Measurements from ENCODE around the gene HOOK2.
A peak's percentile ranks its signal among the peaks of the same experiment; 100 is the strongest.
"Not testable (repeated sequence)": the region's sequence is repeated elsewhere in the genome, so short reads cannot be mapped to it uniquely, and the experiment has no call there.

Gene HOOK2

GRCh38 chr19:12774588-12775555 lies at the start of gene HOOK2:
Gene HOOK2 (minus strand): TSS chr19:12775552. CDS start chr19:12775449, 103 bp downstream.
- Histone ChIP-seq H3K4me3 (ENCODE audit: low read length) (peak within 1 kb of the TSS; percentile 87), H3K9ac (ENCODE audit: low read length) (peak within 1 kb of the TSS; percentile 49), H3K4me1 (ENCODE audit: control insufficient read depth, insufficient read depth, low read length) (peaks cover 16% of the 10 kb centered on the region)

GRCh38 chr19:12821761-12822160 lies 46.4 kb upstream of the HOOK2 start:
- Histone ChIP-seq H3K9ac (ENCODE audit: low read length) (no peak overlapping the region), H3K4me1 (ENCODE audit: control insufficient read depth, insufficient read depth, low read length) (no peaks in the 10 kb centered on the region), H3K27ac (ENCODE audit: low read depth, low read length) (no peak overlapping the region), H3K4me3 (ENCODE audit: low read length) (no peak overlapping the region), H3K27me3 (ENCODE audit: control insufficient read depth, insufficient read depth, low read length) (peaks cover 11% of the 10 kb centered on the region), H3K36me3 (ENCODE audit: control insufficient read depth, insufficient read depth, low read length) (no peaks in the 10 kb centered on the region)

More at GRCh38 chr19:12774588-12775555, at the start of gene HOOK2:
- Histone ChIP-seq H3K36me3 (ENCODE audit: control insufficient read depth, insufficient read depth, low read length) (peaks cover 2% of the 10 kb centered on the region), H3K27ac (ENCODE audit: low read depth, low read length) (peak within 1 kb of the TSS; percentile 61), H3K27me3 (ENCODE audit: control insufficient read depth, insufficient read depth, low read length) (no peaks in the 10 kb centered on the region)

DNA sequence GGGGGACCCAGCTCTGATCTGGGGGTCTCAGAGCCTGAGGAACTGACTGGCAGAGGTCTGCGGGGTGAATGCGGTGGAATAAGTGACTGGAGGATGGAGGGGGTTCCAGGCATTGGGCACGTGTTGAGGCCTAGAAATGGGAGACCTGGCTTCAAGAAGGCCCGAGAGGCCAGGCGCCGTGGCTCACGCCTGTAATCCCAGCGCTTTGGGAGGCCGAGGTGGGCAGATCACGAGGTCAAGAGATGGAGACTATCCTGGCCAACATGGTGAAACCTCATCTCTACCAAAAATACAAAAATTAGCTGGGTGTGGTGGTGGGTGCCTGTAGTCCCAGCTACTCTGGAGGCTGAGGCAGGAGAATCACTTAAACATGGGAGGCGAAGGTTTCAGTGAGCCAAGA lies 42.5 kb upstream of the HOOK2 start:
- not testable (repeated sequence) for H3K4me3 ChIP-seq (ENCODE audit: low read length); H3K4me1 ChIP-seq (ENCODE audit: control insufficient read depth, insufficient read depth, low read length); H3K36me3 ChIP-seq (ENCODE audit: control insufficient read depth, insufficient read depth, low read length); H3K27ac ChIP-seq (ENCODE audit: low read depth, low read length); H3K9ac ChIP-seq (ENCODE audit: low read length); H3K27me3 ChIP-seq (ENCODE audit: control insufficient read depth, insufficient read depth, low read length)

- H3K9ac ChIP-seq (ENCODE audit: low read length); H3K4me1 ChIP-seq (ENCODE audit: control insufficient read depth, insufficient read depth, low read length); H3K4me3 ChIP-seq (ENCODE audit: low read length); H3K27me3 ChIP-seq (ENCODE audit: control insufficient read depth, insufficient read depth, low read length); H3K27ac ChIP-seq (ENCODE audit: low read depth, low read length); H3K36me3 ChIP-seq (ENCODE audit: control insufficient read depth, insufficient read depth, low read length): not testable (repeated sequence)
Observed at GRCh38 chr19:12817188-12817587, 41.8 kb upstream of the HOOK2 start.

DNA sequence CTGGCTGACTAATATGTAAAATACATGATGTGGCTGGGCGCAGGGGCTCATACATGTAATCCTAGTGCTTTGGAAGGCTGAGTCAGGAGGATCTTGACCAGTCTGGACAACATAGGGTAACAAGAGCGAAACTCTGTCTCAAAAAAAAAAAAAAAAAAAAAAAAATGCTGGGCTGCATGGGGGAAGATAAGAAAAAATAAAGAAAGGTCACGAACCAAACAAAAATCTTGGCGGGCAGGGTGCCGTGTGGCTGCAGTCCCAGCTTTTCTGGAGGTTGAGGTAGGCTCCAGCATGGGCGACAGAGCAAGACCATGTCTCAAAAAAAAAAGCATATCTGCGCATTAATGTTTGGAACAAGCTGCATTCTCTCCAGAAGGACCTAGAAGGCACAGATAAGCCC lies 39.7 kb upstream of the HOOK2 start:
- Histone ChIP-seq H3K36me3 (ENCODE audit: control insufficient read depth, insufficient read depth, low read length) (peaks cover 2% of the 10 kb centered on the region), H3K27ac (ENCODE audit: low read depth, low read length) (no peak overlapping the region), H3K4me3 (ENCODE audit: low read length) (no peak overlapping the region), H3K4me1 (ENCODE audit: control insufficient read depth, insufficient read depth, low read length) (no peaks in the 10 kb centered on the region), H3K27me3 (ENCODE audit: control insufficient read depth, insufficient read depth, low read length) (no peaks in the 10 kb centered on the region), H3K9ac (ENCODE audit: low read length) (no peak overlapping the region)

GRCh38 chr19:12806242-12807081 lies 31.1 kb upstream of the HOOK2 start, which contains the start of gene RNASEH2A:
Gene RNASEH2A (plus strand): TSS chr19:12806584. CDS start chr19:12806674, 90 bp downstream.
- peak within 1 kb of the TSS; percentile 91 for H3K4me3 ChIP-seq (ENCODE audit: low read length)
- no peaks in the 10 kb centered on the region for H3K36me3 ChIP-seq (ENCODE audit: control insufficient read depth, insufficient read depth, low read length)
- H3K9ac ChIP-seq (ENCODE audit: low read length), result peak within 1 kb of the TSS; percentile 72
- peak within 1 kb of the TSS; percentile 72 for H3K27ac ChIP-seq (ENCODE audit: low read depth, low read length)
- peaks cover 6% of the 10 kb centered on the region for H3K4me1 ChIP-seq (ENCODE audit: control insufficient read depth, insufficient read depth, low read length)
- no peaks in the 10 kb centered on the region for H3K27me3 ChIP-seq (ENCODE audit: control insufficient read depth, insufficient read depth, low read length)

GRCh38 chr19:12804051-12804450 lies 28.7 kb upstream of the HOOK2 start:
- H3K4me1 ChIP-seq (ENCODE audit: control insufficient read depth, insufficient read depth, low read length), result peaks cover 6% of the 10 kb centered on the region
- no peak overlapping the region for H3K9ac ChIP-seq (ENCODE audit: low read length)
- peaks cover 12% of the 10 kb centered on the region for H3K36me3 ChIP-seq (ENCODE audit: control insufficient read depth, insufficient read depth, low read length)
- no peak overlapping the region for H3K27ac ChIP-seq (ENCODE audit: low read depth, low read length)
- no peaks in the 10 kb centered on the region for H3K27me3 ChIP-seq (ENCODE audit: control insufficient read depth, insufficient read depth, low read length)
- no peak overlapping the region for H3K4me3 ChIP-seq (ENCODE audit: low read length)

DNA sequence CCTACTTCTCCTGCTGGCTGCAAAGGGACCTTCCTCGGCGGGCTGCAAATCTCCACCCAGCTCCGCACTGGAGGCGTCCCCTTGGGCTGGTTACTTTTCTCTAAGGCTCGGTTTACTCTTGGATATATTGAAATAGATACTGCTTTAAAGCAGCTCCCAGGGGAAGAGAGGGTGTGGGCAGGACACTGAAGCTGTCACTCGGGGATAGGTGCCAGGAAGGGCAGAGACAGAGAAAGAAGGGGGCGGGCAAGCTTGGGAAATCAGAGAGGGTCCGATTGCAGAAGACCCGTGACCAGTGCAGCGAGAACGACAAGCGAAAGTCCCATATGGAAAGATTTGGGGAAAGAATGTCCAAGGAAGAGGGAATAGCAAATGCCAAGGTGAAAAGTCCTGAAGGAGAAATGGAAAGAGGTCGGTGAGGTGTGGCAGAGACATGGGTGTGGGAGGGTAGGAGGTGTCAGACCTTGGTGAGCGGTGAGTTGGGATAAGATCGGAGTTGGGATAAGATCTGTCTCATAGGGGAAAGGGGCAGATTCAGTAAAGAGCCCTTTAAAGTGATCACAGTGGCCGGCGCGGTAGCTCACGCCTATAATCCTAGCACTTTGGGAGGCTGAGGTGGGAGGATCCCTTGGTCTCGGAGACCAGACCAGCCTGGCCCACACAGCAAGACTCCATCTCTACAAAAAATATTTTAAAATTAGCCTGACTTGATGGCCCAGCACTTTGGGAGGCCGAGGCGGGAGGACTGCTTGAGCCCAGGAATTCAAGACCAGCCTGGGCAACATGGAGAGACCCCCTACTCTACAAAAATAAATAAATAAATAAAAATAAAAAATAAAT lies 27.1 kb upstream of the HOOK2 start:
- peaks cover 12% of the 10 kb centered on the region for H3K36me3 ChIP-seq (ENCODE audit: control insufficient read depth, insufficient read depth, low read length)
- peak overlapping the region; percentile 64 for H3K27ac ChIP-seq (ENCODE audit: low read depth, low read length)
- H3K9ac ChIP-seq (ENCODE audit: low read length), result peak overlapping the region; percentile 41
- H3K27me3 ChIP-seq (ENCODE audit: control insufficient read depth, insufficient read depth, low read length), result no peaks in the 10 kb centered on the region
- H3K4me3 ChIP-seq (ENCODE audit: low read length), result peak overlapping the region; percentile 85
- peaks cover 6% of the 10 kb centered on the region for H3K4me1 ChIP-seq (ENCODE audit: control insufficient read depth, insufficient read depth, low read length)

DNA sequence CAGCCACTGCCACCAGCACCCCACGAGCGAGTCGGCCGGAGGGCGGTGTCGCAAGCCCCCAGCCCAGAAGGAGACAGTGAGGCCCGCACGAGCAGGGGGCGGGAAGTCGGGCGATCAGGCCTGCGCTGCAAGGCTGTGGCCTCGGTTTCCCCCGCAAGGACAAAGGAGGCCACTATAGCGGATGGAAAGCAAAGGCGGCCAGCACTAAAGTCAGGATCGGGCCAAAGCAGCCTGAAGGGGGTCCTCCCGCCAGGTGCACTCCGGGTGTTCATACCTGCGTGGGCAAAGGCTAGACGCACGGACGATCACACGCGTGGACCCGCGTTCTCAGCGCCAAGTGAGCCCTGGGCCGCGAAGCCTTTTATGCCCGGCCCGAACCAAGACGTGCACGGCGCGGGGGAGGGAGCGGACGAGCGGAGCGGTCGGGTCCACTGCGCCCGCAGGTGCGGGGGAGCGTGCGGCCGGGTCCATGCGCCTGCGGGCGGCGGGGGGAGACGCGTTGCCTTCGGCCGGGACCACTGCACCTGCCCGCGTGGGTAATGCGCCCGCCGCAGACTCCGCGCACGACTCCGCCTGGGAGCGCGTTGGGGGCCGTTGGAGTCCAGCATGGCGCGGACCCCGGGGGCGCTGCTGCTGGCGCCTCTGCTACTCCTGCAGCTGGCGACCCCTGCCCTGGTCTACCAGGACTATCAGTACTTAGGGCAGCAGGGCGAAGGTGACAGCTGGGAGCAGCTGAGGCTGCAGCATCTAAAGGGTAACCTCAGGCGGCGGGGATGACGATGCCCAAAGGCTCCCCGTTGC lies 26.3 kb upstream of the HOOK2 start, which contains the start of the genes PRDX2 and THSD8:
PRDX2 (minus strand) TSS at position 335 of the 801 bp plus-strand sequence. CDS start 539 bp downstream, outside the sequence.
THSD8 (plus strand) TSS at position 604 of the 801 bp plus-strand sequence; CDS start at position 607, 3 bp downstream.
- no peaks in the 10 kb centered on the region for H3K27me3 ChIP-seq (ENCODE audit: control insufficient read depth, insufficient read depth, low read length)
- peaks cover 12% of the 10 kb centered on the region for H3K36me3 ChIP-seq (ENCODE audit: control insufficient read depth, insufficient read depth, low read length)

GRCh38 chr19:12800923-12801465 lies 25.6 kb upstream of the HOOK2 start:
- peaks cover 12% of the 10 kb centered on the region for H3K36me3 ChIP-seq (ENCODE audit: control insufficient read depth, insufficient read depth, low read length)
- H3K9ac ChIP-seq (ENCODE audit: low read length), result peak overlapping the region; percentile 71
- H3K4me1 ChIP-seq (ENCODE audit: control insufficient read depth, insufficient read depth, low read length), result no peaks in the 10 kb centered on the region
- H3K27me3 ChIP-seq (ENCODE audit: control insufficient read depth, insufficient read depth, low read length), result no peaks in the 10 kb centered on the region
- peak overlapping the region; percentile 85 for H3K4me3 ChIP-seq (ENCODE audit: low read length)
- peak overlapping the region; percentile 64 for H3K27ac ChIP-seq (ENCODE audit: low read depth, low read length)

More for the DNA sequence above, 26.3 kb upstream of the HOOK2 start, which contains the start of the genes PRDX2 and THSD8:
- H3K27ac ChIP-seq (ENCODE audit: low read depth, low read length), result peak within 1 kb of the TSS; percentile 64
- H3K4me1 ChIP-seq (ENCODE audit: control insufficient read depth, insufficient read depth, low read length), result peaks cover under 1% of the 10 kb centered on the region
- H3K9ac ChIP-seq (ENCODE audit: low read length), result peak within 1 kb of the TSS; percentile 71
- peak within 1 kb of the TSS; percentile 85 for H3K4me3 ChIP-seq (ENCODE audit: low read length)

DNA sequence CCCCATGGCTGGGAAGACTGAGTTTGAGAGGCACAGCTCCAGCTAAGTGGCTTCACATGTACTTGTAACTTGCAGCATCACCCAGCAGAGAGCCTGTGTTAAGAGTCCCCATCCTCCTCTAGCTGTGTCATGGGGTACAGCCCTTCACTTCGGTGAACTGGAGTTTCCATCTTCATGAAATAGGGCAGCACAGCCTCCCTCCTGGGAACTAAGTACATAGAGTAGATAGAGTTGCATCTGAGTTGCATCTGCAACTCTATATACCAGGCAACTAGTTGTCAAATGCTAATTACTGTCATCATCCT lies 25.1 kb upstream of the HOOK2 start:
- H3K9ac ChIP-seq (ENCODE audit: low read length), result no peak overlapping the region
- H3K27ac ChIP-seq (ENCODE audit: low read depth, low read length), result no peak overlapping the region
- H3K36me3 ChIP-seq (ENCODE audit: control insufficient read depth, insufficient read depth, low read length), result peaks cover 12% of the 10 kb centered on the region
- peak overlapping the region; percentile 85 for H3K4me3 ChIP-seq (ENCODE audit: low read length)
- H3K27me3 ChIP-seq (ENCODE audit: control insufficient read depth, insufficient read depth, low read length), result no peaks in the 10 kb centered on the region
- no peaks in the 10 kb centered on the region for H3K4me1 ChIP-seq (ENCODE audit: control insufficient read depth, insufficient read depth, low read length)
